GM19372 (cell line): ENCODE results near the gene KRTAP4-12.
"Not testable (repeated sequence)": the region's sequence is repeated elsewhere in the genome, so short reads cannot be mapped to it uniquely, and the experiment has no call there.

Source experiments
- ATAC-seq: cut with Tn5 transposase; IDR thresholded peaks from one replicate; pipeline ENCODE4 v1.9.1; 2021; ENCODE audit warnings: mild to moderate bottlenecking, low read depth, moderate library complexity; ENCODE audit not compliant: unreplicated experiment

Gene KRTAP4-12

DNA sequence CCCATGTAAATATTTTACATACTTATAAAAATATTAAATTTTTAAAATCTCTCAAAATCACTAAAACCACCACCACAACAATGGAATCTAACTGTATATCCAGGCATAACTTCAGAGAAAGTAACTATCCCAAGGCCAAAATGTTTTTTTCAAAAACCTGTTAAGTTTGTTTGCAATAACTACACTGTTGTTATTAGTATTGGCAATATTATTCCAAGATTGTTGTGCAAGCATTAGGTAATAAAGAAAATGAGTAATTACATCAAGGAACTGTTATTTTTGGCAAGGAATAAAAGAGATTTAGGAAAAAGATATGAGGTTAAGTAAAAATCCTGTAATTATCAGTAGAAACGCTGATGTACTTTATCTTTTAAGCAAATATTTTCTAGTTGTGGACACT, 3.4 kb upstream of the KRTAP4-12 start:
- no peak for ATAC-seq

DNA sequence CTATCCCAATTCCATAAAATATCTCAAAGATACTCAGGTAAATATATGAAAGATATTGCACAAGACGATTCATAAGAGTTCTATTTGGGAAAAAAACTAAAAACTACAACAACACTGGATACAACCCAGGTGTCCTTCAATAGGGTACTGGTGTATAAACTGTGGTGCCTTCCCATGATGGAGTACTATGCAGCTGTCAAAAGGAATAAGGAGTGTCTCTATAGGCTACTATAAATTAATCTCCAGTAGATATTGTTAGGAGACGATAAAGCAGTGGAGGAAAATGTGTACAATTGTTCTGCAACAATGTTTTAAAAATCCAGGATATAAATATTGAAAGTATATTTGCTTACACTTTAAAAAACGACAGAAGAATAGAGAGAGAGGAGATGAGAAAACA, 2.4 kb upstream of the KRTAP4-12 start:
- no peak for ATAC-seq

DNA sequence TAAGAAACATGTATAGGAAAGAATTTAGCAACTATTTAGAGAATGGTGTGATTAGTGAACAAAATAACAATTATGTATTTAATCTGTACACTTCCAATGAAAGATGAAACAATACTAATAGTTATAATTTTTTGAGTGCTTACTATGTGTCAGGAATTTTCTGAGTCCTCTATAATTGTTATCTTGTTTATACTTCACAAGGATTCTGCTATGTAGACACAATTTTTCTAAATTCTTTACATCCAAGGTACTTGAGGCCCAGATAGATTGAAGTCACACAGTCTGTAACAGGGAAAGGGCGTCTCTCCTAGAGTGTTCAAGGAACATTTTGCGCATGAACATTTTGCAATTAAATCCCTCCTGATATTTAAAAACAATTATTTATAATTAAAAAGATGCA, 1.1 kb upstream of the KRTAP4-12 start:
- no peak for ATAC-seq

- not testable (repeated sequence) for ATAC-seq
Measured at GRCh38 chr17:41123292-41123990, 541 bp downstream of the KRTAP4-12 start.

DNA sequence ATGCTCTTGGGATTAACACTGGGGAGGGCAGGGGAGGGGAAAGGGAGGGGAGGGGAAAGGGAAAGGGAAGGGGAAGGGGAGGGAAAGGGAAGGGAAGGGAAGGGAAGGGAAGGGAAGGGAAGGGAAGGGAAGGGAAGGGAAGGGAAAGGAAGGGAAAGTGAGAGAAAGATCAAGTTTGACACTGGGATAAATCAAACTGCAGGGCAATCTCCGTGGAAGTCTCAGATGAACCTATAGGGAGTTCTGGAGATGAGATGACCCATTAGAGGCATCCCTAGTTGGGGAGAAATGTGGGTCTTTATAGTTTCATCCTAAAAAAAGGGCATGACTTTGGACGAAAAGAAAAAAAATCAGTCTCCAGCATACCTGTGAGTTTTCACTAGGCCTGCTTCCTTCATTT, 2.2 kb downstream of the KRTAP4-12 start:
- no peak for ATAC-seq

DNA sequence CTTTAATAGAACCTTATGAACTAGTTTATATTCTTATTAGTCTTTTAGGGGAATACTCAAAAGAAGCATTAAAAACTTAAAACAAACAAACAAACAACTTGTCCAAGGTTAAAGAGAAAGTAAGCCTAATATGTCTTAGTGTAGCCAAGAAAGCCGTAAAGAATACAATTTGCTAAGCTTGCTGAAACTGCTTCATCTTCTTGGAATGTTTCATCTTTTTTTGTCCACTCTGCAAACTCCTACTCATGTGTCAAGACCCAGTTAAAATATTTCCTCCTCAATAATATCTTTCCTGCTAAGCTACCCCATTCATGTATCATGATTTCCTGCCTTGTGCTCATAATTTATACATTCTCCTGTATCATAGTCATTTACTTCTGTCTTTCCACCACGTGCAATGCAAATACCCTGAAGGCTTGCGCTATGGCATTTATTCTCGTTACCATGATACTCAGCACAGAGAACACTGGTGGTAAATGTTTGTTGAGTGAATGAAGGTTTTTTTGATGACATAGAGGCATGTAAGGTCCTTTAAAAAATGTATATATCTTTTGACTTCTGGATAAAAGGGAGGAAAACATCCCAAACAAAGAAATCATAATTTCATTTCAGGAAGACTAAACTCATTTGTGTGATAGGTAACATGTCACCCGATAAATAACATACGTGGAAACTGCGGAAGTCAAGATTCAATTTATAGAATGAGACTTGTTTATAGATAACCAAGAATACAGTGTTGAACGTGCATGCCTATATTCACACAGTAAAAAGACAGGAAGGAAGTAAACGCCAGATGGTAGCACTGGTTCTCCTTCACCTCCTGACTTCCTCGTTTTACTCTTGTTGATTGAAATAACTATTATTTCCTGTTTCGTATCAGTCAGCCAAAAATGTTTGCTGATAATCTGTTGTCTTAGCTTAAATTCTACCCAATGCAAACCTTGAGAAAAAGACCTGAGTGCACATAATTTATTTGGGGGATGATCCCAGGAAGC, 4.0 kb downstream of the KRTAP4-12 start:
- not testable (repeated sequence) for ATAC-seq

DNA sequence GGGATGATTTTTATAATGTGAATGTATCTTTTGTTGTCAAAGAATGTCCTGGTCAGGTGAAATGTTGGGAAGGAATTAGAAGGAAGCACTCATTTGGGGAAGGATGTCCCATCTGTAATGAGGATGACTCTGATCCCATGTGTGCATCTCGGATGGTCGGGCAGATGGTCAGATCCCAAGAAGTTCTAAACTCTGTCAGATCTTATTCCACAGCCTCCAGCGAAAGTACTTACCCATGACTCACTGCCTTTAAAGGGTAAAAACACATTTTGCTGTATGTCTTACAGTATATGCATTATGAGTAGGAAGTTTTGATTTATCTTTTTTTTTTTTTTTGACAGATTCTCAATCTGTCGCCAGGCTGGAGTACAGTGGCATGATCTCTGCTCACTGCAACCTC, 5.3 kb downstream of the KRTAP4-12 start:
- no peak for ATAC-seq

- not testable (repeated sequence) for ATAC-seq
Measured at GRCh38 chr17:41117846-41118386, 6.1 kb downstream of the KRTAP4-12 start, which contains the start of gene KRTAP4-11. KRTAP4-11 (minus strand) TSS chr17:41118373; CDS start chr17:41118315, 58 bp downstream.

DNA sequence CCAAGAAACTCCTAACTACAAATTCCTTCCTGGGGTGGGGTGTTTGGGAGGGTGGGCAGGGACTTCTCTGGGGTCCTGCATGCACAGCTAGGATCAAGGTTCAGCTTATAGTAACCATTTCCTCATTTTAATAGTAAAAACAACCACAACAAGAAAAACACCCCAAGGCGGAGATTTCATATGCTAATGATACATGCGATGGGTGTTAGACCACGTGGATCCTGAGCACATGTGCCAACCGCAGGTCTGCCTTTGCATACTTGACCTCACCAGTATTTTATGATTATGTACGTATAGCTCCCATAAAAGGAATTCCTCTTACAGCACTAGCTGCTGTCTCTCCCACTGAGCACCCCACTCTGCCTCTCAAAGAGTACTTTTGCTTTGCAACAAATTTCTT, 7.7 kb downstream of the KRTAP4-12 start:
- no peak for ATAC-seq

GRCh38 chr17:41111151-41111885, 12.7 kb downstream of the KRTAP4-12 start:
- ATAC-seq, result no peak

GRCh38 chr17:41108728-41109386, 15.1 kb downstream of the KRTAP4-12 start:
- not testable (repeated sequence) for ATAC-seq

- ATAC-seq, result no peak
Measured at GRCh38 chr17:41107941-41108450, 16.0 kb downstream of the KRTAP4-12 start.

DNA sequence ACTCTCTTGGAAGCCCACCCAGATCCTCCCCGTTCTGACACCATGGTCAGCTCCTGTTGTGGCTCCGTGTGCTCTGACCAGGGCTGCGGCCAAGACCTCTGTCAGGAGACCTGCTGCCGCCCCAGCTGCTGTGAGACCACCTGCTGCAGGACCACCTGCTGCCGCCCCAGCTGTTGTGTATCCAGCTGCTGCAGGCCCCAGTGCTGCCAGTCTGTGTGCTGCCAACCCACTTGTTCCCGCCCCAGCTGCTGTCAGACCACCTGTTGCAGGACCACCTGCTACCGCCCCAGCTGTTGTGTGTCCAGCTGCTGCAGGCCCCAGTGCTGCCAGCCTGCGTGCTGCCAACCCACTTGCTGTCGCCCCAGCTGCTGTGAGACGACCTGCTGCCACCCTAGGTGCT, 18.6 kb downstream of the KRTAP4-12 start, which contains the start of gene KRTAP4-9:
Gene KRTAP4-9 (plus strand): TSS at position 43 of the 400 bp plus-strand sequence. CDS start 0 bp downstream, at position 43.
- ATAC-seq, result not testable (repeated sequence)

GRCh38 chr17:41104386-41105038, 19.5 kb downstream of the KRTAP4-12 start:
- ATAC-seq, result not testable (repeated sequence)

DNA sequence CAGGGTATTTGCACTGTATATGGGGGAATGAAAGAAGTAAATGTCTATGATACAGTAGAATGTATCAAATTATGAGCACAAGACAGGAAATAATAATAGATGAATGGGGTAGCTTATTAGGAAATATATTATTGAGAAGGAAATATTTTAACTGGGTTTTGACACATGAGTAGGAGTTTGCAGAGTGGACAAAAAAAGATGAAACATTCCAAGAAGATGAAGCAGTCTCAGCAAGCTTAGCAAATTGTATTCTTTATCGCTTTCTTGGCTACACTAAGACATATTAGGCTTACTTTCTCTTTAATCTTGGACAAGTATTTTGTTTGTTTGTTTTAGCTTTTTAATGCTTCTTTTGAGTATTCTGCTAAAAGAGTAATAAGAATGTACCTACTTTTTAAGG, 20.1 kb downstream of the KRTAP4-12 start:
- ATAC-seq, result no peak

DNA sequence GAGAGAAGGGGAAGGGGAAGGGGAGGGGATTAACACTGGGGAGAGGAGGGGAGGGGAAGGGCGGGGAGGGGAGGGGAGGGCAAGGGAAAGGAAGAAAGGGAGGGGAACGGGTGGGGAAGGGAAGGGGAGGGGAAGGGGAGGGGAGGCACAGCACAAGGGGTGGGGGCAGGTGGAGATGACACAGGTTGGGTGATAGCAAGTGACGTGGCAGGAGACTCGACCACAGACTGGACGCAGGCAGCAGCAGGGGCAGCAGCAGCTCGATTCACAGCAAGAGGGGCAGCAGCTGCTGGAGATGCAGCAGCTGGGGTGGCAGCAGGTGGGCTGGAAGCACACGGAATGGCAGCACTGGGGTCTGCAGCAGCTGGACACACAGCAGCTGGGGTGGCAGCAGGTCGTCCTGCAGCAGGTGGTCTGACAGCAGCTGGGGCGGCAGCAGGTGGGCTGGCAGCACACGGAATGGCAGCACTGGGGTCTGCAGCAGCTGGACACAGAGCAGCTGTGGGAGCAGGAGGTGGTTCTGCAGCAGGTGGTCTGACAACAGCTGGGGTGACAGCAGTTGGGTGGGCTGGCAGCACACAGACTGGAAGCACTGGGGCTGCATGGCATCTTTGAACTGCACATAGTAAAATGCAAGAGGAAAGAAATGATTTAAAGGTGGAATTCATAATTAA, 22.3 kb downstream of the KRTAP4-12 start, which contains the start of gene KRTAP4-16:
Gene KRTAP4-16 (minus strand): TSS at position 624 of the 674 bp plus-strand sequence. CDS start 0 bp downstream, at position 624.
- no peak for ATAC-seq

DNA sequence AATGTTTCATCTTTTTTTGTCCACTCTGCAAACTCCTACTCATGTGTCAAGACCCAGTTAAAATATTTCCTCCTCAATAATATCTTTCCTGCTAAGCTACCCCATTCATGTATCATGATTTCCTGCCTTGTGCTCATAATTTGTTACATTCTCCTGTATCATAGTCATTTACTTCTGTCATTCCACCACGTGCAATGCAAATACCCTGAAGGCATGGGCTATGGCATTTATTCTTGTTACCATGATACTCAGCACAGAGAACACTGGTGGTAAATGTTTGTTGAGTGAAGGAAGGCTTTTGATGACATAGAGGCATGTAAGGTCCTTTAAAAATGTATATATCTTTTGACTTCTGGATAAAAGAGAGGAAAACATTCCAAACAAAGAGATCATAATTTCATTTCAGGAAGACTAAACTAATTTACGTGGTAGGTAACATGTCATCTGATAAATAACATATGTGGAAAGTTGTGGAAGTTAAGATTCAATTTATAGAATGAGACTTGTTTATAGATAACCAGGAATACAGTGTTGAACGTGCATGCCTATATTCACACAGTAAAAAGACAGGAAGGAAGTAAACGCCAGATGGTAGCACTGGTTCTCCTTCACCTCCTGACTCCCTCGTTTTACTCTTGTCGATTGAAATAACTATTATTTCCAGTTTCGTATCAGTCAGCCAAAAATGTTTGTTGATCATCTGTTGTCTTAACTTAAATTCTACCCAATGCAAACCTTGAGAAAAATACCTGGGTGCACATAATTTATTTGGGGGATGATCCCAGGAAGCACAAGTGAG, 24.1 kb downstream of the KRTAP4-12 start:
- ATAC-seq, result not testable (repeated sequence)
